ENCODE data around the gene CACNA2D4.

The CACNA2D4 gene

DNA sequence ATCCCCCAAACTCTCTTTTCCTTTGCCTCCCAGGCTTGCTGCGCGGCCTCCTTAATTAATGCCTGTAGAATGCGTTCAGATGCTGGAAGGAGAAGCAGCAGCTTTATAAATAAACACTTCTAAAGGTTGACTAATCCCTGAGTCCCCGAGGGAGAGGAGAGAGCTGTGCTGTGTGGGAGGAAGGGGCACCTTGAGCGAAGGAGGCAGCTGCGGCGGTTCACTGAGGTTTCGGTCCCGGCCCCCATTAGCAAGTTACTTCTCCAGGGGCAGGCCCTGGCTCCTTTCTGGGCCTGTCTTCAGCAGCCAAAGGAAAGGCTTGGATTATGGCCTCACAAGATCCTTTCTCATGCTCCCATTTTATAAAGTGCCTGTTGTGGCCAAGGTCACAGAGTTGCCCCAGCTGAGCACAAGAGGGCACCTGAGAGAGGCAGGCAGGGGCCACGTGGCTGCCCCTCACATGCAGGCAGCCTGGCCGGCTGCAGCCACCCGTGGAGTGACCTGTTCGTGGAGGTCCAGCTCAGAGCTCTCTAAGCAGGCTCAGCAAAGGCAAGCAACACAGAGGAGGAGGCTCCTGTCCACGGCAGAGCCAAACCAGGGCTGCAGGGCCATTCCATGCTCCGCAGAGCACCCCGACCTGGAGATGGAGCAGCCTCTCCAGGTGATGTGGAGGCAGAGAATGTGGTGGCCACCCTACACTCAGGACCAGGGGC is 15.0 kb upstream of the CACNA2D4 start:
- no peak for DNase-seq (ENCODE audit: low read depth, low spot score)

DNA sequence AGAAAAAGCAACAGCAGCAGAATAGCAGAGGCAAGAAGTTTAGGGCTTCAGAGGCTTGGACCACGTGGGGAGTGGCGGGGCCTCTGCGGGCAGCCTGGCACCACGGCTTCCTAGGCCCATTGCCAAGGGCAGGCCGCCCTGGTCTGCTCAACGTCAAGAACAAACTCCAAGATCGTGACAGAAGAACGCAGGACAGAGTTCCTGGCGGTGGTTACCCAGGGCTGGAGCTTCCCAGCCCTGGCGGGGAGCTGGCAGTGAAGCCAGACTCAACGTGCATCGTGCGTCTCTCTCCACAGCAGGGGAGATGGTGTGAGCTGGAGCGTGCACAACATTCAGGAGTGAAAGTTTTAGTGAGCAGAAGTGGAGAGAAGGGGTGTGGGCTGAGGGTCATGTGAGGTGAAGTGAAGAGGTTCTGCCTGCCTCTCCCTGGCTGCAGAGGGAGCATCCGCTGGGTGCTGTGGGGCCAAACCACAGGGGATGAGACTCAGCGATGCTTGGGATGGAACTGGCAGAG is 13.9 kb upstream of the CACNA2D4 start:
- no peak for DNase-seq (ENCODE audit: low read depth, low spot score)

DNA sequence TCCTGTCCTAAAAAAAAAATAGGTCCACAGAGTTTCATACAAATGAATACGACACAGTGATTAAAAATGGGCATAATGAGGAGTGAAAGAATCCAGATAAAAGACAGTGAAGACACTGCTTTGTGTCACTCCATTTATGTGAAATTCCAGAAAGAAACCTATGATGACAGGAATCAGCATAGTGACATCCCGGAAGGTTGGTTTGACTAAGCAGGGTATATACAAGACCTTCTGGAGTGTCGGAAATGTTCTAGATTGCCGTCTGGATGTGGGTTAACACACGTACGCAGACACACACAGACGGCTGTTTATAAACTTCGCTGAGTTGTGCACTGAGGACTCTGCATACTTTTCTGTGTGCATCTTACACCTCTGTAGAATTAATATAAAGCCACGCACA is 13.2 kb upstream of the CACNA2D4 start:
- no peak for DNase-seq (ENCODE audit: low read depth, low spot score)

DNA sequence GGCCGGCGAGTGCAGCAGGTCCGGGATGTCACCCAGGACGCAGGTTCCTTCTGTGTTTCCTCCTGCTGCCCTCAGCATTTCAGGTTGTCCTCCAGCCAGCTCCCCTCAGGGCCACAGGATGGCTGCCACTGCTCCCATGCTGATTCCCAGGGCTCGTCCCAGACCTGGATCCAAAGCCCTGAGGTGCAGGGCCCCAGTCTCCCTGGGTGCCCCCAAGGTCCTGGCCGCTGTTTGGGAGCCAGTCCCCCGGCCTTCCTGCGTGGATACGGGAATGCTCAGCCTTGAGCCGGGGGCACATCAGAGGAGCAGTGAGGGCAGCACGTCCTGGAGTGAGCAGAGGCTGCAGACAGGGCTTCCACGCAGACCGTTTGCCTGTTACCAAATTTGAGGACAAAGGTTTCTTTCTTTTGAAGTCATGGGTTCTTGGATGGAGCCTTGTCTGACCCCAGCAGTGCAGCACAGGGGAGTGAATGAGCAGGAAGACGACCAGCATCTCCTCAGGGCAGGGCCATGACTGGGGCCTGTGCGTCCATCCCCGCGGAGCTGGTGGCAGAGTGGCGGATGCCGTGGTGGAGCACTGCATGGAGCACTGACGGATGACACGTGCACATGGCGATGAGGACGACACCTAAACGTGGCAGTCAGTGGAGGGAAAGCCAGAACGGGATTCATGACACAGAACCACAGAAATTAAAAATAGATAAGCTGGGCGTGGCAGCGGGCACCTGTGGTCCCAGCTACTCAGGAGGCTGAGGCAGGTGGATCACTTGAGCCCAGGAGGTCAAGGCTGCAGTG is 12.5 kb upstream of the CACNA2D4 start:
- no peak for DNase-seq (ENCODE audit: low read depth, low spot score)

DNA sequence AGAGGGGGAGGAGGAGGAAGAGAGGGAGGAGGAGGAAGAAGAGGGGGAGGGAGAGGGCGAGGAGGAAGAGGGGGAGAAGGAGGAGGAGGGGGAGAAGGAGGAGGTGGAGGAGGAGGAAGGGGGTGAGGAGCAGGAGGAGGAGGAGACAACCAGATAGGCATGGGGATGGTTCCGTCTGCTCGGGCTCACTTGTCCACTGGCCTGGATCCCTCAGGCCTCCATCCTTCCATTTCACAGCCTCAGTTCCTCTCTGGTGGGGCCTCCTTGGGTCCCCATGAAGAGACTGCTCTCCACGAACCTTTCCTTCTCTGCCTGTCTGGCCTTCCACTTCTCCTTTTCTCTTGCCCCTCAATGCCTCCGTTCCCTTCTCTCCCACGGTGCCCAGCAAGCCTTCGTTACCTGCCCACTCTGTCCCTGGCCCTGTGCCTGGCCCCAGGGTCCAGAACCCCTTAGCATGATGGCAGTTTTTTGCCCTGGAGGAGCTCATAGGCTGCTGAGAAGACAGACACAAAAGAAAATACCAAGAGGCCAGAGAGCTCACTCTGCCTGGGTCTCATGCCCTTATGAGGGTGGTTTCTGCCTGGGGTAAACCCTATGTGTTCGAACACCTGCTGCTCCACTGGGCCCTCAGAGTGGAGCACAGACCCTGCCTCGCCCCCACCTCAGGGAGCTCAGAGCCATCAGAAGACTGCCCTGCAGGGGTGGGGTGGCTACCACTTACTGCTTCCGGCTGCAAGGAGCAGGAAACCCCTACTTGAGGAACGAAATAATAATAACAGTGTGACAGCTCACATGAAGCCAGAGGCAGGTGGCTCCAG is 11.7 kb upstream of the CACNA2D4 start:
- DNase-seq (ENCODE audit: low read depth, low spot score) = no peak

DNA sequence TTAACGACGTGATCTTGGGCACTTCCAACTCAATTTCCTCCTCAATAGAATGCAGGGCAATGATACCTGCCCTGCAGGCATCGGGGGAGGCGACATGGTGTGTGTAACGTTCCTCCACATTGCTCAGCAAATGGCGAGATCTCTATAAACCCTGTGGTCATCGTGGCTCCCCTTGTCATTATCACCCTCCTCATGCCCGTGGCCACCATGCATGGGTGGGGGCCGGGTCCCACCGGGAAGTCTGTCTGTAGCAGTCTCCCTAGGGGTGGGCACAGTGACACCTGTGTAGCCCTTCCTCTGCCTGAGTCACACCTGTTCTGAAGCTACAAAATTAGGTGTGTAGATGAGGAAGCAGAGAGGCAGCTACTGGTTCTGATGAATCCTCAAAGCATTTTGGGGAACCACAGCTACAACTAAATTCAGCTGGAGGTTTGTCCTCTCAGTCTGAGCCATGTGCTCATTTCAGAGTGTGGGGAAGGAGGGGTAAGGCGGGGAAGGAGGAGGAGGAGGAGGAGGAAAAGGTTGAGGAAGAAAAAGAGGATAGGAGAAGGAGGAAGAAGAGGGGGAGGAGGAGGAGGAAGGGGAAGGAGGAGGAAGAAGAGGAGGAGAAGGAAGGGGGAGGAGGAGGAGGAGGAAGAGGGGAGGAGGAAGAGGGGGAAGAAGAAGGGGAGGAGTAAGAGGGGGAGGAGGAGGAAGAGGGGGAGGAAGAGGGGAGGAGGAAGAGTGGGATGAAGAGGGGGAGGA is 11.0 kb upstream of the CACNA2D4 start:
- DNase-seq (ENCODE audit: low read depth, low spot score) = no peak

DNA sequence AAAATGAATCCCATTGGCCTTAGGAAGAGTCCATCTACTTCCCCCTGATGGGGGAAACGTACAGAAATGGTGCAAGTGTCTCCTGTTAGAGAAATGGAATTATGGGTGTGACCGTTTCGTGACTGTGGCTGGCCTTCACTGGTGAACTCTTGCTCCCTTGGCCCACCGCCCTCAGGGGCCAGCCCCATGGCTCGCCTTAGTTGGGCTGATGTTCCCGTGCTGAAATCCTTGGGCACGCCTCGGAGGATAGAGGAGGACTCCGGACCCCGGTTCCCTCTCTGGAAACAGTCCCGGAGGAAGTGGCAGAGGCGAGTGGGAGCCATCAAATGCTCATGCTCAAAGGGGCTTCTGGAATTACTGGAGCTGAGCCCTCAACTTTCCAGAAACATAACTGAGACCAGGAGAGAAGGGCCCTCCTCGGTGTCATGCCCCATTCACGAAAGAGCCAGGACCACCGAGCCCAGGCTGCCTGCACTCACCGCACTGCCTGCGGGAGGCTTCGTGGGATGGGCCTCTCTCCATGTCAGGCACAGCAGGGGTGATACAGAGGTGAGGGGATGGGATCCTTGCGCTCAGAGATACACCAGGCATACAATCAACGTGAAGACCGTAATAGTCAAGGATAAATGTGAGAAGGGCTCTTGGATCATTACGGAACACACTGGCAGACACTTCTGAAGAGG is 10.1 kb upstream of the CACNA2D4 start:
- DNase-seq (ENCODE audit: low read depth, low spot score) = no peak

DNA sequence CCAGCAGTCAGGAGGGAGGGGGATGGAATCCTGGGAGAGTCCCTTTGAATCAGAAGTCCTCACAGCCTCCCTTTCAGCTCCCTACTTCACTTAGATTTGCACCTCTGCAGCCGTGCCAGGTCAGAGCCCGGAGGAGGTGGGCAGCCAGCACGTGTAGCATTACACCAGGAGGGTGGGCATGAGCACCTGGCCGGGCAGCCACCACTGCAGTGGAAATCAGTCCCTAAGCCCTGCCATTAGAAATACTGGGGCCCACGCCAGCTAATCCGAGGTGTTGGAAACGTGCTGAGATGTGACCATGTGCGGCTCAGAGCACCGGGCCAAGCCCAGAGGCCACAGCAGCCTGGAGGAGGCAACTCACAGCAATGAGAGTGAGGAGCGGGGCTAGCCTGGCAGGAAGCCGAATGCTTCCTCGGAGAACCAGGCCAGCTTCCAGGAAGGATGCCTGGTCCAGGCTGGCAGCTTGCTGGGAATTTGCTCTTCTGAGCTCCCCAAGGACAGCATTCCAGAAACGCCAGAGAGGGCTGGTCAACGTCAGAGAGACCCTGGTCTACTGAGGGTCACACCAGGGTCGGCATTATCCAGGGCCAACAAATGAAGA is 9.4 kb upstream of the CACNA2D4 start:
- DNase-seq (ENCODE audit: low read depth, low spot score) = no peak

DNA sequence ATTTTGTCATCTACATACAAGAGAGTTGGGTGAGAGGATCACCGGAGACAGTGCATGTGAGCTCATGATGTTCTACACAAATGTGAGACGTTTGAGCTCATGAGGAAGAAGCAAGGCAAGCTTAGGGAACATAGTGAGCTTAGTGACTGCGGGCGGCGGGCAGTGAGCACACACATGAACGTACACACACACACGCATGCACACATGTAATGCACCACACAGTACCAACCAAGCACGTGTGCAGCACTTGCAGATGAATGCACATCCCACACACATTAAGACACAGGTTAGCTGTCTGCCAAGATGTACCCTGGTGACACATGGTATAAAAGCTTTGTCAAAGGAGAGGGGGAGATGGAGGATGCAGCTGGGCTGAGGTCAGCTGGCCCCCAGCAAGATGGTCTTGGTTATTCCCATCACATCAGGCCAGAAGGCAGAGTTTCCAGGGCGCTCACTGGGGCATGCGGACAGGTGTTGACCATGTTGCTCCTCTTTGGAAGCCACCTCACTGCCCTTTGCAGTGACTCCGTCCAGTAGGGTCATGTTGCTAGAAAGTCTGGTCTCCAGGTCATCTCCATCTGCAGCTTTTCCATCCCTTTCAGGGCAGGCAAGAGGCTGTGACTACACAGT is 8.7 kb upstream of the CACNA2D4 start:
- no peak for DNase-seq (ENCODE audit: low read depth, low spot score)

DNA sequence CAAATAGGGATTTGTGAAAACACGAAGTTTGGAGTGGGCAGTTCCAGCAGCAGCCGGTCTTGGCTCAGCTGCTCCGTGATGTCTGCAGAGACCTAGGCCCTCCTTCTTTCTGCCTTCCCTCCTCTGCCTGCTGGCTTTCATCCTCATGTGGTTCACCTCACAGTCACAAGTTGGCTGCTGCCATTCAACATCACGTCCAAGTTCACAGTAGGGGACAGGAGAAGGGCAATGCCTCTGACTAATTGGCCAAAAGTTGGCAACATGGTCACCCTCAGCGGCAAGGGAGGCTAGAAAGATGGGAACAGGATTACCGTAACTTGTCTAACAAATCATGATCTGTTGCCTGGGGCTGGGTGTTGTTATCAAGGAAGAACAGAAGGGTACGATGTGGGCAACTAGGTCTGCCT is 7.8 kb upstream of the CACNA2D4 start:
- DNase-seq (ENCODE audit: low read depth, low spot score) = no peak

DNA sequence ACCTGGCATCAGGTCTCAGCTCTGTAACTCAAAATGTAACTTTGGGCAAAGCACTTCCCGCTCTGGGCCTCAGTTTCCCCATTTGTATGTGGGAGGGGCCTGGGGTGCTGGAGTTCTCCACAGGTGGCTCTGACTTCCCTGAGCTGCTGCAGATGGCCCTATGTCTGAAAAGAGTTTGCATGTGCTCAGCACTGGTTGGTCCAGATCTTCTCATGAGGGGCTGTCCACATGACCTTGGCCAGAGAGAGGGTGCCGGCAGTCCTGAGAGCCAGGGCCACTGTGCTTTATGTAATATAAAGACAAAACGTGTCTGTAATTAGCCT is 7.2 kb upstream of the CACNA2D4 start:
- no peak for DNase-seq (ENCODE audit: low read depth, low spot score)

DNA sequence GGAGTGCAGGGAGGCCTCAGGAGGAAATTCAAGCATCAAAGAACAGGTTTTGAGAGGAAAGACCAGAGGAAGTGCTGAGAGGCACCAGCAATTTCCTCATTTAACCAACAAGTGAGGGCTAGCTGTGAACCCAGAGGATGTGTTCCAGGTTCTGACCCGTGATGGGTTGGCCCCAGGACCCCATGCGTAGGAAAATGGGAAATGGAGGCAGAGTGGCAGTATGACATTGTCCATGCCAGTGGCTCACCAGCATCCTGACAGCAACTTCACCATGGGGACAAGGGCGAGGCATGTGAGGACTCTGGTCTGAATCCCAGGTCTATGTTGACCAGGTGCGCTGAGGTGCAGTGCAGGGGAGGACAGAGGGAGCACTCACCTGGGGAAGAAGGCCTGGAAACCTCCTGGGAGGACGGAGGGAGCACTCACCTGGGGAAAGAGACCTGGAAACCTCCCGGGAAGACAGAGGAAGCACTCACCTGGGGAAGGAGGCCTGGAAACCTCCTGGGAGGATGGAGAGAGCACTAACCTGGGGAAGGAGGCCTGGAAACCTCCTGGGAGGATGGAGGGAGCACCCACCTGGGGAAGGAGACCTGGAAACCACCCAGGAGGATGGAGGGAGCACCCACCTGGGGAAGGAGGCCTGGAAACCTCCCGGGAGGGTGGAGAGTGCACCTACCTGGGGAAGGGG is 6.7 kb upstream of the CACNA2D4 start:
- DNase-seq (ENCODE audit: low read depth, low spot score) = no peak

DNA sequence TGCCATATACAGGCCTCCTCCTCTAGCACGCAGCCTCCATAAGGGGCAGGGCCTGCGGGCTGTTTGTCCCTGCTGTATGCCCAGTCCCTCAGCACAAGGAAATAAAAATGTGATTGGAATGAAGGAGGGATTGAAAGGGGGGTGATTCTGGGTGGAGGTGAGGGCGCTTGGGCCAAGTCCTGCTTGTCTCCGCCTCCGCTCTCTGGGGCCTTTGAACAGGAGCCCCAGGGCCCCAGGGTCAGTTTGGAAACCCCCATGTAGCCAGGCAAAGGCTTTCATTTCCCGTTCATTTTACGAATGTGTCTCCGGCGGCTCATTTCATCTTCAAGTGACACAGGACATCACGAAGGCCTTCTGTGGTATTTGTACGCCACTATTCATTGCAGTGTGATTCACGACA is 4.5 kb upstream of the CACNA2D4 start:
- DNase-seq (ENCODE audit: low read depth, low spot score) = no peak

DNA sequence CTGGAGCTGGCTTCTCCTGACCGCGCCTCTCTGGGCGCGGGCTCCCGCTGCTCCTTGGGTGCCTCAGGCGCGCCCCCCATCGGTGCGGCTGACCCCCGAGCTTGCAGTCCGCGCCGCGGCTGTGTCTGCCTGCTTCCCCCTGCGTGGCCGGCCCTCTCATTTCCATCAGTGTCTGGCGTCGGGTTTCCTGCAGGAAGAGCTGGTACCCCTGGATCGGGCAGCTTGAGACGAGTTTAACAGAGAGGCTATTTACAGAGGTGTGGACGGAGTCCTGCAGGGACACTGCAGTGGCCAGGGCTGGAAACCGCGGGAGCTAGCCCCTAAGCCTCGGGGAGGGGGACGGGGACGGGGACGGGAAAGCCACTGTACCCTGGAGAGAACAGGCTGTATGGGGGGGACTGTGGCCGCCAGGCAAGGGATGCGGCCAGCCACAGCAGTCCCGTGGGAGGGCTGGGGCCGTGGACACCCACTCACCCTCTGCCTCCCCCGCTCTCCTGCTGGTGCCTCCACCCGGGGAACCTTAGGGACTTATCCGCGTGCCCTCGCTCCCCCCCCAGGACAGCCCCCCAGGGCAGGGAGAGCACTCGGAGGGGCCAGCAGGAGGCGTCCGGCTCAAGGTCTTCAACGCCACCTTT is 3.7 kb upstream of the CACNA2D4 start:
- DNase-seq (ENCODE audit: low read depth, low spot score) = no peak

DNA sequence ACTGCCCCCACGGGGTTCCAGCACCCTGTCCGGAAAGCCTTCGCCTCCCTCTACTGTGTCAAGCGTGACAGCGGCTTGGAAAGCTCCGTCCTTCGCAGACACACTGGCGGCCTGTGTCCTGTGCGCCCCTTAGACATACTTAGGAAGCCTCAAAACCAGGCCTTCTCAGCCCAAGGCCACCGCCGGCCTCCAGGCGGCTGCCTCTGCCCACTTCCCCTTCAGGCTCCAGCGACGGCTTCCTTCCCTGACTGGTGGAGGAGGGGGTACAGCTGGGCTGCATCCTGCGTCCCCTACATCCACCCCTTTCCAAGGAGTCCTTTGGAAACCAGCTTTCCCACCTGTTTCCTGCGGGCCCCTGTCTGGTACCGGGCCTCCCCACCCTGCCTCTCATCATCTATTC is 2.5 kb upstream of the CACNA2D4 start:
- DNase-seq (ENCODE audit: low read depth, low spot score) = no peak

DNA sequence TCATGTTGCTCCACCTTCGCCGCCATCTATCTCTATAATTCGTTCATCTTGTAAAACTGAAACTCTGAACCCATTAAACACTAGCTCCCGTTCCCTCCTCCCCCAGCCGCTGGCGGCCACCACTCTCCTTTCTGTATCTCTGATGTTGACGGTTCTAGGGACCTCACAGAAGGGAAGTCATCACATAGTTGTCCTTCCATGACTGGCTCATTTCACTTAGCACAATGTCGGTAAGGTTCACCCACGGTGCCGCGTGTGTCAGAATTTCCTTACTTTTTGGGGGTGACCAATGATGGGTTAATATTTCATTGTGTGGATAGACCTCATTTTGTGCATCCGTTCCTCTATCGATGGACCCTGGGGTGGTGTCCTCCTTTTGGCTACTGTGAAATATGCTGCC is 2.0 kb upstream of the CACNA2D4 start:
- DNase-seq (ENCODE audit: low read depth, low spot score) = no peak

DNA sequence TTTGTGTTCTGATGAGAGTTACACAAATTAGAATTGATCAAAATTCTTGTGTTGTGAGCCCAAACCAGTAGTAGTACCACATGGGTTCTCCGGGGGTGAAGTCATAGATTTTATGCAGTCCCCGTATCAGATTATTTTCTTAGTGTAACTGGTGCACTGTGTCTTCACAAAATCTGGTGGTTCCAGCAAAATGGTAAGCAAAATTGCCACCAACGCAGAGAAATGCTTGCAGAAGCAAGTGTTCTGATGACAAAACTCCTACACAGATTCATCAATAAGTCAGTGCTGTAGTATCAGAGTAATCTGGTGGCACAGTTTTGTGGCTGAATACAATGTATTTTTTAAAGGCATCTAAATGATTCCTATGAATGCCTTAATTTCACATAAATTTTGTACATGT is 1.3 kb upstream of the CACNA2D4 start:
- no peak for DNase-seq (ENCODE audit: low read depth, low spot score)

DNA sequence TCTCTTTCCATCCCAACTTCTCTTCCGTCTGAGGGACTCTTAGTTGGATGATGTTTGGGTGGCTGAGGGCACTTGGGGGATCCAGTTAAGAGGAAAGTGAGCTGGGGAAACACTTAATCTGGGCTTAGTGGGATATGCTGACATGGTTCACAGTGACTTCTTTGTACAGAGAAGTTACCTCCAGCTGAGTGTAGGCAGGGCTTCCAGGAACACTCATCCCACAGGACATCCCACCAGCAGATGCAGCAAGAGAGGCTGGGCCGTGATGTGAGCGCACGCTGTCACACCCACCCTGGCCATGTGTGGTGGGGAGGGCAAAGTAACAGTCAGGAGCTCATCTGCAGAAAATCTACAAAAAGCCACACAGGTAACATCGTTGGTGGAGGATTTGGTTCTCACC is 832 bp upstream of the CACNA2D4 start:
- DNase-seq (ENCODE audit: low read depth, low spot score) = no peak

DNA sequence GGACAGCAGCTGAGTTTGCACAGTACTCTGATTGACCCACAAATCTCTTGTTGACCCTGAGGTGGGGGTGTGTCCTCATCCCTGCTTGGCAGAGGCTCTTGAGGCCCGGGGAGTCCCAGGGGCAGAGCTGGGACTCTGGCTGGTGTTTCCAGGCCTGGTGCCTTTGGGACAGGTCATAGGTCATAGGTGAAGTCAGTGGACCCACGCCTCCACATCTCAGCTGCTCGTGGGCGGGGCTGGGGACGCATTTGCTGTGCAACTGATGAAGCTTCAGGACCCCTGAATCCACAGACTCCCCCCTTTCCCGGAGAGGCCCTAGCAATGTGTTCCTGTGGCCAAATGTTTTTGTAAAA is 408 bp upstream of the CACNA2D4 start:
- DNase-seq (ENCODE audit: low read depth, low spot score) = no peak

Data from brain pericyte (primary cell).